HEK293 (cell line): ENCODE data around the gene HBA1.
A peak's percentile ranks its signal among the peaks of the same experiment; 100 is the strongest.

Experiments
- REST ChIP-seq: fragments of 450-650 bp; formaldehyde crosslinking; IDR thresholded peaks from 2 replicates; pipeline ENCODE4 v1.5.1; 2016; ENCODE audit warnings: missing biosample characterization, missing genetic modification characterization
- ZNF133 ChIP-seq: fragments of 450-650 bp; formaldehyde crosslinking; IDR thresholded peaks from 2 replicates; pipeline ENCODE4 v1.5.1; 2016; ENCODE audit warnings: missing biosample characterization, missing genetic modification characterization
- ZNF211 ChIP-seq: fragments of 450-650 bp; formaldehyde crosslinking; IDR thresholded peaks from 2 replicates; pipeline ENCODE4 v1.5.1; 2016; ENCODE audit warnings: low read depth, missing biosample characterization, missing genetic modification characterization
- ZNF248 ChIP-seq: fragments of 450-650 bp; formaldehyde crosslinking; IDR thresholded peaks from 2 replicates; pipeline ENCODE4 v1.5.1; 2017; ENCODE audit warnings: missing biosample characterization, missing genetic modification characterization
- ZNF292 ChIP-seq: fragments of 450-650 bp; formaldehyde crosslinking; IDR thresholded peaks from 2 replicates; pipeline ENCODE4 v1.5.1; 2016; ENCODE audit warnings: low read depth, missing biosample characterization, missing genetic modification characterization, borderline replicate concordance
- ZNF311 ChIP-seq: fragments of 450-650 bp; formaldehyde crosslinking; IDR thresholded peaks from 2 replicates; pipeline ENCODE4 v1.5.1; 2017; ENCODE audit warnings: missing biosample characterization, missing genetic modification characterization, borderline replicate concordance
- ZNF324 ChIP-seq: fragments of 450-650 bp; formaldehyde crosslinking; IDR thresholded peaks from 2 replicates; pipeline ENCODE4 v1.5.1; 2016; ENCODE audit warnings: missing biosample characterization, missing genetic modification characterization
- TF ChIP-seq, protein P1 (sequence below): fragments of 450-650 bp; formaldehyde crosslinking; IDR thresholded peaks from 2 replicates; pipeline ENCODE4 v1.5.1; 2016; ENCODE audit warnings: missing biosample characterization, missing genetic modification characterization

DNA sequence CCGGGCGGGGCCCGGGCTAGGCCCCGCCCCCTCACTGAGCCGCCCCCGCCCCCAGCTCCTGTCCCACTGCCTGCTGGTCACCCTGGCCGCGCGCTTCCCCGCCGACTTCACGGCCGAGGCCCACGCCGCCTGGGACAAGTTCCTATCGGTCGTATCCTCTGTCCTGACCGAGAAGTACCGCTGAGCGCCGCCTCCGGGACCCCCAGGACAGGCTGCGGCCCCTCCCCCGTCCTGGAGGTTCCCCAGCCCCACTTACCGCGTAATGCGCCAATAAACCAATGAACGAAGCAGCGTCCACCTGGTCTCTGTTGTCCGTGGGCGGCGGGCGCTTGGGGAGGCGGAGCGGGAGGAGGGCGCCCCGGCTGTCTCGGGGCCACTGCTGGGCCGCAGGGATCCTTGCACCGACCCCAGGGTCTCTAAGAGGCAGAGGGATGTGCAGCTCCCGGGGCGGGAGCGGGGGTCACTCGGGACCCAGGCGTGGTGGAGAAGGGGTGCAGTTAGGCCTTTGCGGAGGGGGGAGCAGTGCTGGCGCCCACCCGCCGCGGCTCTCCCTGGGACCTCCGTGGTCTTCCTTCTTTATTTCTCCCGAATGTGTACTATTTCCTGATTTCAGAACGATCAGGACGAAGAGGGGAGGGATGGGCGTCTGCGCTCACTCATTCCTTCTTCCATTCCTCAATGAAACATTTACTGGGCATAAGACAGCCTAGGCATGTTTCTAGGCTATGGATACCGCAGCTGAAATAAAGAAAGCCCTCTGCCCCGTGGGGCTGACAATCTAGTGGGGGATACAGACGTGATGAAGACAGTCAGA, 22.1 kb upstream of the HBA1 start:
- TF ChIP-seq ZNF292 (tag by site-specific recombination) = no peak
- TF ChIP-seq ZNF248 (tag by site-specific recombination) = no peak
- TF ChIP-seq ZNF324 (tag by site-specific recombination) = no peak
- TF ChIP-seq ZNF133 = no peak
- TF ChIP-seq ZNF211 = no peak
- no peak for TF ChIP-seq ZNF311 (tag by site-specific recombination)
- TF ChIP-seq, protein P1, sequence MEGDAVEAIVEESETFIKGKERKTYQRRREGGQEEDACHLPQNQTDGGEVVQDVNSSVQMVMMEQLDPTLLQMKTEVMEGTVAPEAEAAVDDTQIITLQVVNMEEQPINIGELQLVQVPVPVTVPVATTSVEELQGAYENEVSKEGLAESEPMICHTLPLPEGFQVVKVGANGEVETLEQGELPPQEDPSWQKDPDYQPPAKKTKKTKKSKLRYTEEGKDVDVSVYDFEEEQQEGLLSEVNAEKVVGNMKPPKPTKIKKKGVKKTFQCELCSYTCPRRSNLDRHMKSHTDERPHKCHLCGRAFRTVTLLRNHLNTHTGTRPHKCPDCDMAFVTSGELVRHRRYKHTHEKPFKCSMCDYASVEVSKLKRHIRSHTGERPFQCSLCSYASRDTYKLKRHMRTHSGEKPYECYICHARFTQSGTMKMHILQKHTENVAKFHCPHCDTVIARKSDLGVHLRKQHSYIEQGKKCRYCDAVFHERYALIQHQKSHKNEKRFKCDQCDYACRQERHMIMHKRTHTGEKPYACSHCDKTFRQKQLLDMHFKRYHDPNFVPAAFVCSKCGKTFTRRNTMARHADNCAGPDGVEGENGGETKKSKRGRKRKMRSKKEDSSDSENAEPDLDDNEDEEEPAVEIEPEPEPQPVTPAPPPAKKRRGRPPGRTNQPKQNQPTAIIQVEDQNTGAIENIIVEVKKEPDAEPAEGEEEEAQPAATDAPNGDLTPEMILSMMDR (tag by site-specific recombination) = 0 out of 2 replicates have a peak, but pooled peaks have one; percentile 14
- TF ChIP-seq REST (tag by site-specific recombination) = no peak
